Mesendoderm (in vitro differentiated cells): ENCODE data around the gene TAF9B.
A peak's percentile ranks its signal among the peaks of the same experiment; 100 is the strongest.
"Not testable (repeated sequence)": the region's sequence is repeated elsewhere in the genome, so short reads cannot be mapped to it uniquely, and the experiment has no call there.

Experiments
- DNase-seq: peaks from one replicate; pipeline ENCODE4 v3.0.0; 2013
- H2AK5ac ChIP-seq: 2 replicates; pipeline ENCODE4 v1.6.1; 2013; ENCODE audit warnings: low read length, inconsistent platforms
- H2BK120ac ChIP-seq: 2 replicates; pipeline ENCODE4 v1.6.1; 2013; ENCODE audit warnings: low read depth, mild to moderate bottlenecking, low read length, moderate library complexity, mixed read lengths
- H2BK15ac ChIP-seq: replicated peaks from 2 replicates; pipeline ENCODE4 v1.6.1; 2013; ENCODE audit warnings: low read depth, mild to moderate bottlenecking, moderate library complexity
- H2BK5ac ChIP-seq: 2 replicates; pipeline ENCODE4 v1.6.1; 2013; ENCODE audit warnings: low read length, inconsistent platforms
- H3K18ac ChIP-seq: 2 replicates; pipeline ENCODE4 v1.6.1; 2013; ENCODE audit warnings: mild to moderate bottlenecking, low read length, mixed read lengths
- H3K23ac ChIP-seq: one replicate; pipeline ENCODE4 v1.6.1; 2013; ENCODE audit warnings: low read length
- H3K27ac ChIP-seq: 2 replicates; pipeline ENCODE4 v1.5.1; 2013; ENCODE audit warnings: low read depth, mild to moderate bottlenecking, inconsistent platforms, low read length, moderate library complexity
- H3K27me3 ChIP-seq: 2 replicates; pipeline ENCODE4 v1.6.1; 2013; ENCODE audit warnings: low read length, control low read depth, mild to moderate bottlenecking, inconsistent platforms; ENCODE audit not compliant: insufficient read depth, poor library complexity
- H3K36me3 ChIP-seq: 2 replicates; pipeline ENCODE4 v1.6.1; 2013; ENCODE audit warnings: low read length, inconsistent platforms; ENCODE audit not compliant: control insufficient read depth, insufficient read depth
- H3K4ac ChIP-seq: one replicate; pipeline ENCODE4 v1.6.1; 2013; ENCODE audit warnings: low read depth, mild to moderate bottlenecking, low read length, moderate library complexity
- H3K4me1 ChIP-seq: 2 replicates; pipeline ENCODE4 v1.6.1; 2013; ENCODE audit warnings: low read depth, low read length, inconsistent platforms; ENCODE audit not compliant: control insufficient read depth
- H3K4me2 ChIP-seq: 2 replicates; pipeline ENCODE4 v1.6.1; 2013; ENCODE audit warnings: low read length
- H3K4me3 ChIP-seq: 2 replicates; pipeline ENCODE4 v1.5.1; 2013; ENCODE audit warnings: mild to moderate bottlenecking, low read length
- H3K56ac ChIP-seq: one replicate; pipeline ENCODE4 v1.6.1; 2013; ENCODE audit warnings: low read length
- H3K79me1 ChIP-seq: 2 replicates; pipeline ENCODE4 v1.6.1; 2013; ENCODE audit warnings: low read length, inconsistent platforms
- H3K79me2 ChIP-seq: 2 replicates; pipeline ENCODE4 v1.6.1; 2013; ENCODE audit warnings: mild to moderate bottlenecking, low read length; ENCODE audit not compliant: control insufficient read depth, insufficient read depth
- H3K9ac ChIP-seq: 2 replicates; pipeline ENCODE4 v1.6.1; 2013; ENCODE audit warnings: low read length, inconsistent platforms
- H4K5ac ChIP-seq: one replicate; pipeline ENCODE4 v1.6.1; 2013; ENCODE audit warnings: low read length
- H4K8ac ChIP-seq: one replicate; pipeline ENCODE4 v1.6.1; 2013; ENCODE audit warnings: low read depth, mild to moderate bottlenecking, control low read depth, low read length, moderate library complexity
- WGBS: extraction: QIAGEN DNeasy Blood & Tissue Kit; methylation state at CpG from one replicate; pipeline ENCODE4 v1.1.7; 2013; ENCODE audit warnings: low lambda C conversion rate, missing lambda C conversion rate; ENCODE audit not compliant: insufficient coverage; ENCODE audit errors: extremely low coverage; 5-methylcytosine and 5-hydroxymethylcytosine counted together

TAF9B gene

DNA sequence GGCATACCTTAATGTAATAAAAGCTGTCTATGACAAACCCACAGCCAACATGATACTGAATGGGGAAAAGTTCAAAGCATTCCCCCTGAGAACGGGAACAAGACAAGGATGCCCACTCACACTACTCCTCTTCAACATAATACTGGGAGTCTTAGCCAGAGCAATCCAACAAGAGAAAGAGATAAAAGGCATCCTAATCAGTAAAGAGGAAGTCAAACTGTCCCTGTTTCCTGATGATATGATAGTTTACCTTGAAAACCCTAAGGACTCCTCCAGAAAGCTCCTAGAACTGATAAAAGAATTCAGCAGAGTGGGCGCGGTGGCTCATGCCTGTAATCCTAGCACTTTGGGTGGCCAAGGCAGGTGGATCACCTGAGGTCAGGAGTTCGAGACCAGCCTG is 23.7 kb upstream of the TAF9B start:
- H3K27me3 ChIP-seq, H4K5ac ChIP-seq, H2BK15ac ChIP-seq, H3K18ac ChIP-seq, H3K4me3 ChIP-seq, H3K4me2 ChIP-seq, H3K23ac ChIP-seq, DNase-seq, H3K79me2 ChIP-seq, H3K27ac ChIP-seq, H3K4ac ChIP-seq, H2BK5ac ChIP-seq, H4K8ac ChIP-seq, H2BK120ac ChIP-seq, H3K9ac ChIP-seq, H3K79me1 ChIP-seq, H3K36me3 ChIP-seq, H2AK5ac ChIP-seq, H3K56ac ChIP-seq, H3K4me1 ChIP-seq: not testable (repeated sequence)
- WGBS, result no CpG with 5 or more reads among the region's 4 CpGs

DNA sequence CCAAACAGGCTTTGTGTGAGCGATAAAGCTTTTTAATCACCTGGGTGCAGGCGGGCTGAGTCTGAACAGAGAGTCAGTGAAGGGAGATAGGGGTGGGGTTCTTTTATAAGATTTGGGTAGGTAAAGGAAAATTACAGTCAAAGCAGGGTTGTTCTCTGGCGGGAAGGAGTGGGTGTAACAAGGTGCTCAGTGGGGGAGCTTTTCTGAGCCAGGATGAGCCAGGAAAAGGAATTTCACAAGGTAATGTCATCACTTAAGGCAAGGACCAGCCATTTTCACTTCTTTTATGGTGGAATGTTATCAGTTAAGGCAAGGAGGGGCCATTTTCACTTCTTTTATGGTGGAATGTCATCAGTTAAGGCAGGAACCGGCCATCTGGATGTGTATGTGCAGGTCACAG is 21.3 kb upstream of the TAF9B start:
- H3K4ac ChIP-seq, H2BK15ac ChIP-seq, H3K36me3 ChIP-seq, H2BK120ac ChIP-seq, H2BK5ac ChIP-seq, H3K27ac ChIP-seq, H2AK5ac ChIP-seq, H3K4me2 ChIP-seq, H4K5ac ChIP-seq, H3K18ac ChIP-seq, H3K9ac ChIP-seq, H3K4me3 ChIP-seq, H3K56ac ChIP-seq, H3K79me2 ChIP-seq, H3K23ac ChIP-seq, H3K79me1 ChIP-seq, H4K8ac ChIP-seq, H3K27me3 ChIP-seq, H3K4me1 ChIP-seq: not testable (repeated sequence)
- no CpG with 5 or more reads among the region's 4 CpGs for whole genome bisulfite sequencing
- peak; percentile 74 for DNase-seq

DNA sequence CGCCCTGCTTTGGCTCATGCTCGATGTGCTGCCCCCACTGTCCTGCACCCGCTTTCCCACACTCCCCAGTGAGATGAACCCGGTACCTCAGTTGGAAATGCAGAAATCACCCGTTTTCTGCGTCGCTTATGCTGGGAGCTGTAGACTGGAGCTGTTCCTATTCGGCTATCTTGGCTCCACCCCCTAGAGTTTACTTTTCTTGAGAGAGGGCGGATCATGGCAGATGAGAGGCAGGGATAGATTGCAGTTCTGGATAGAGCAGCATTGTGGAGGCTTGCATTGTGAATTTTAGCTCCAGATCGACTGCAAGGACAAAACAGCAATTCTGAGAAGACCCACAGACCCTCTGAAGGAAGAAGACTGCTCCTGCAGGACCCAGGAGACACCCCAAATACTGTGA is 18.4 kb upstream of the TAF9B start:
- H2BK5ac ChIP-seq, H2BK15ac ChIP-seq, H3K56ac ChIP-seq, H3K27ac ChIP-seq, H3K79me2 ChIP-seq, H3K27me3 ChIP-seq, H3K9ac ChIP-seq, H3K4me2 ChIP-seq, H3K79me1 ChIP-seq, DNase-seq, H3K18ac ChIP-seq, H3K36me3 ChIP-seq, H3K4ac ChIP-seq, H2BK120ac ChIP-seq, H3K23ac ChIP-seq, H3K4me1 ChIP-seq, H4K8ac ChIP-seq, H4K5ac ChIP-seq, H2AK5ac ChIP-seq, H3K4me3 ChIP-seq: not testable (repeated sequence)
- WGBS, result no CpG with 5 or more reads among the region's 10 CpGs

DNA sequence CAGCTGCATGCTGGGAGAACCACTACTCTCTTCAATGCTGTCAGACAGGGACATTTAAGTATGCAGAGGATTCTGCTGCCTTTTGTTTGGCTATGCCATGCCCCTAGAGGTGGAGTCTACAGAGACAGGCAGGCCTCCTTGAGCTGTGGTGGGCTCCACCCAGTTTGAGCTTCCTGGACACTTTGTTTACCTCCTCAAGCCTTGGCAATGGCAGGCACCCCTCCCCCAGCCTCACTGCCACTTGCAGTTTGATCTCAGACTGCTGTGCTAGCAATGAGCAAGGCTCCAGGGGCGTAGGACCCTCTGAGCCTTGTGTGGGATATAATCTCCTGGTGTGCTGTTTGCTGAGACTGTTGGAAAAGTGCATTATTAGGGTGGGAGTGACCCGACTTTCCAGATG is 17.9 kb upstream of the TAF9B start:
- not testable (repeated sequence) for H3K27me3 ChIP-seq, H3K4me1 ChIP-seq, H2BK120ac ChIP-seq, DNase-seq, H3K4ac ChIP-seq, H3K27ac ChIP-seq, H3K36me3 ChIP-seq, H3K9ac ChIP-seq, H3K4me2 ChIP-seq, H2AK5ac ChIP-seq, H3K79me1 ChIP-seq, H3K4me3 ChIP-seq, H4K8ac ChIP-seq, H3K79me2 ChIP-seq, H3K23ac ChIP-seq, H3K18ac ChIP-seq, H4K5ac ChIP-seq, H3K56ac ChIP-seq, H2BK5ac ChIP-seq, H2BK15ac ChIP-seq
- no CpG with 5 or more reads among the region's 2 CpGs for WGBS

DNA sequence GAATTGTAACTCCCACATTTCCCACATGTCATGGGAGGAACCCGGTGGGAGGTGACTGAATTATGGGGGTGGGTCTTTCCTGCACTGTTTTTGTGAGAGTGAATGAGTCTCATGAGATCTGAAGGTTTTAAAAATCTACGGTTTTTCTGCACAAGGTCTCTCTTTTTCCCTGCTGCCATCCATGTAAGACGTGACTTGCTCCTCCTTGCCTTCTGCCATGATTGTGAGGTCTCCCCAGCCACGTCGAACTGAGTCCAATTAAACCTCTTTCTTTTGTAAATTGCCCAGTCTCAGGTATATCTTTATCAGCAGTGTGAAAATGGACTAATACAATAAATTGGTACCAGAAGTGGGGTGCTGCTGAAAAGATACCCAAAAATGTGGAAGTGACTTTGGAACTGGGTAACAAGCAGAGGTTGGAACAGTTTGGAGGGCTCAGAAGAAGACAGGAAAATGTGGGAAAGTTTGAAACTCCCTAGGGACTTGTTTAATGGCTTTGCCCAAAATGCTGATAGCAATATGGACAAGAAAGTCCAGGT is 7.6 kb upstream of the TAF9B start:
- H3K9ac ChIP-seq, H3K79me2 ChIP-seq, H3K23ac ChIP-seq, H2BK5ac ChIP-seq, H3K79me1 ChIP-seq, H3K27ac ChIP-seq, H4K8ac ChIP-seq, H3K4ac ChIP-seq, H3K56ac ChIP-seq, H3K4me1 ChIP-seq, H2BK15ac ChIP-seq, H4K5ac ChIP-seq, H3K36me3 ChIP-seq, H3K18ac ChIP-seq, H3K27me3 ChIP-seq, DNase-seq, H2AK5ac ChIP-seq, H3K4me3 ChIP-seq, H2BK120ac ChIP-seq, H3K4me2 ChIP-seq: not testable (repeated sequence)
- WGBS, result no CpG with 5 or more reads among the region's 5 CpGs

DNA sequence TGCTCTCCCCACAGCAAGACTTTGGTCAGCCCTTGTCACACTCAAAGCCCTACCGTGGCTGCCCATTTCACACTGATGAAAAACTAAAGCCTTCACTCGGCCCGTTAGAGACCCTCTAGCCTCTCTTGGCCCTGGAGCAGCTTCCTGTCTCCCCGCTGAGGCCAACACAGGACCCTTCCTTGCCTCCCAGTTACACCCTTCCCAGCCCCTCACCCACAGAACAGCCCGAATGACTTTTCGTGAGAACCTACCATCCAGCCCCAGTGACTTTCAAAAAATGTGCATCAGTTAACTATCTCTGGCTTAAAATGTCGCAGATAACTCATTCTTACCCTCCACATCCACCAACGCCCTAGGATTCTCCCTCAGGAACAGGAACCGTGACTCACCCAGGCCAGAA is 756 bp upstream of the TAF9B start:
- H3K36me3 ChIP-seq, result no peaks in the 10 kb centered on the region
- no peak overlapping the region for H3K56ac ChIP-seq
- H4K8ac ChIP-seq, result no peak overlapping the region
- H2AK5ac ChIP-seq, result no peak overlapping the region
- no peak overlapping the region for H3K4me3 ChIP-seq
- no peak overlapping the region for H2BK5ac ChIP-seq
- H3K79me1 ChIP-seq, result no peaks in the 10 kb centered on the region
- no peak overlapping the region for H3K9ac ChIP-seq
- H3K4ac ChIP-seq, result no peak overlapping the region
- no peak overlapping the region for H3K18ac ChIP-seq
- no CpG with 5 or more reads among the region's 9 CpGs for WGBS
- H4K5ac ChIP-seq, result no peak overlapping the region
- no peak for DNase-seq
- no peak overlapping the region for H2BK120ac ChIP-seq
- H3K4me2 ChIP-seq, result no peak overlapping the region
- no peaks in the 10 kb centered on the region for H3K27me3 ChIP-seq
- H3K4me1 ChIP-seq, result no peaks in the 10 kb centered on the region
- H3K27ac ChIP-seq, result no peak overlapping the region
- no peak overlapping the region for H3K23ac ChIP-seq
- H3K79me2 ChIP-seq, result no peaks in the 10 kb centered on the region
- H2BK15ac ChIP-seq, result no peak overlapping the region
